BJ (cell line): ENCODE measurements around the gene MB21D2. TPM values are rescaled to one million over a fixed set of nuclear protein-coding genes. Genes with fewer than 3 reads are reported as not detected.
A peak's percentile ranks its signal among the peaks of the same experiment; 100 is the strongest.

Experiments used
- CTCF ChIA-PET: fragments of 350-600 bp; formaldehyde crosslinking; extraction: SDS; loops from one replicate; lab custom pipeline; 2021; ENCODE audit warnings: antibody characterized with exemption, inconsistent platforms; lab: Yijun Ruan, JAX
- POLR2A ChIA-PET: fragments of 300-600 bp; sonication (Branson Sonifier 250); formaldehyde crosslinking; extraction: SDS; loops from one replicate; lab custom pipeline; 2021; ENCODE audit warnings: antibody characterized with exemption; lab: Charles Lee
- DNase-seq: peaks from one replicate; pipeline ENCODE4 v3.0.0-alpha.2; 2011; ENCODE audit warnings: low read depth
- H3K27me3 ChIP-seq: 2 replicates; pipeline ENCODE4 v1.6.0; 2011; ENCODE audit warnings: low read length; ENCODE audit not compliant: control insufficient read depth, insufficient read depth
- H3K36me3 ChIP-seq: 2 replicates; pipeline ENCODE4 v1.5.1; 2011; ENCODE audit warnings: low read length; ENCODE audit not compliant: control insufficient read depth, insufficient read depth
- H3K4me3 ChIP-seq: 2 replicates; pipeline ENCODE4 v1.5.1; 2011; ENCODE audit warnings: low read depth, mild to moderate bottlenecking, control low read depth, low read length
- CTCF ChIP-seq: IDR thresholded peaks from 2 replicates; pipeline ENCODE4 v1.5.1; 2011; ENCODE audit warnings: low read depth, mild to moderate bottlenecking, control low read depth, inconsistent platforms, low read length, moderate library complexity; ENCODE audit not compliant: insufficient read depth
- polyA plus RNA-seq: library from polyadenylated mRNA; depleted of rRNA; stranded (reverse); fragments of >200 nt; gene quantifications from 2 replicates; pipeline ENCODE4 v1.2.3, GENCODE V29; 2011

MB21D2 gene
- polyA plus RNA-seq, 1 experiment = 12.3 TPM

- ChIA-PET CTCF (interaction anchor here (1.8 to 2.1 kb wide), 2 partner anchors 84 to 141 kb away, joined by 6 to 10 read pairs; no protein-coding TSS in a partner anchor), POLR2A (no interaction called here)
- no peaks in the 10 kb centered on the region for H3K36me3 ChIP-seq
- H3K4me3 ChIP-seq = peak overlapping the region; percentile 30
- peak; percentile 74 for DNase-seq
- no peak for TF ChIP-seq CTCF
- no peaks in the 10 kb centered on the region for H3K27me3 ChIP-seq
Measured at GRCh38 chr3:192957441-192958021, 39.9 kb upstream of the MB21D2 start.

GRCh38 chr3:192953926-192954325, 36.3 kb upstream of the MB21D2 start:
- TF ChIP-seq CTCF = no peak
- H3K27me3 ChIP-seq = no peaks in the 10 kb centered on the region
- no peaks in the 10 kb centered on the region for H3K36me3 ChIP-seq
- POLR2A ChIA-PET = interaction anchor here (0.7 kb wide), 1 partner anchor 8 kb away, joined by 4 read pairs; no protein-coding TSS in a partner anchor
- CTCF ChIA-PET = no interaction called here
- H3K4me3 ChIP-seq = no peak overlapping the region
- no peak for DNase-seq

GRCh38 chr3:192947421-192947820, 29.8 kb upstream of the MB21D2 start:
- Histone ChIP-seq H3K4me3 (no peak overlapping the region), H3K27me3 (no peaks in the 10 kb centered on the region; the same call in 1 of the 2 replicates), H3K36me3 (no peaks in the 10 kb centered on the region)
- DNase-seq = no peak
- POLR2A ChIA-PET = no interaction called here
- CTCF ChIA-PET = no interaction called here
- no peak for TF ChIP-seq CTCF

- no peaks in the 10 kb centered on the region; the same call in 1 of the 2 replicates for H3K27me3 ChIP-seq
- TF ChIP-seq CTCF = no peak
- CTCF ChIA-PET = no interaction called here
- POLR2A ChIA-PET = no interaction called here
- no peaks in the 10 kb centered on the region for H3K36me3 ChIP-seq
- DNase-seq = no peak
- H3K4me3 ChIP-seq = no peak overlapping the region
Measured at GRCh38 chr3:192943393-192943792, 25.7 kb upstream of the MB21D2 start.

- no peak for TF ChIP-seq CTCF
- POLR2A ChIA-PET = no interaction called here
- Histone ChIP-seq H3K4me3 (no peak overlapping the region), H3K27me3 (no peaks in the 10 kb centered on the region; the same call in 1 of the 2 replicates), H3K36me3 (no peaks in the 10 kb centered on the region)
- DNase-seq = no peak
- CTCF ChIA-PET = no interaction called here
Measured at GRCh38 chr3:192942625-192943024, 25.0 kb upstream of the MB21D2 start.
